Bronchial epithelial cell (primary cell): Measurements from ENCODE around the gene FRZB. TPM values are rescaled to one million over a fixed set of nuclear protein-coding genes. Genes with fewer than 3 reads are reported as not detected.

Source experiments
- DNase-seq: peaks from one replicate; pipeline ENCODE4 v3.0.0-alpha.2; 2010; ENCODE audit warnings: low read depth
- FAIRE-seq: peaks from 2 replicates; lab custom pipeline; 2011; peaks lifted over from hg19 to GRCh38; lab: Jason Lieb, UNC
- H3K27me3 ChIP-seq: 2 replicates; pipeline ENCODE4 v1.5.1; 2011; ENCODE audit warnings: low read length; ENCODE audit not compliant: control insufficient read depth, insufficient read depth
- H3K36me3 ChIP-seq: 2 replicates; pipeline ENCODE4 v1.5.1; 2011; ENCODE audit warnings: low read length; ENCODE audit not compliant: control insufficient read depth, insufficient read depth
- H3K4me3 ChIP-seq: 2 replicates; pipeline ENCODE4 v1.5.1; 2011; ENCODE audit warnings: mild to moderate bottlenecking, low read depth, low read length, control low read depth
- total RNA-seq: library from RNA; depleted of rRNA; stranded (reverse); fragments of >200 nt; gene quantifications from 2 replicates; pipeline ENCODE4 v1.2.1, GENCODE V29; 2014
- TF ChIP-seq, protein P1 (sequence below): IDR thresholded peaks from 2 replicates; pipeline ENCODE4 v1.5.1; 2011; ENCODE audit warnings: mild to moderate bottlenecking, moderate library complexity, low read length, control low read depth, inconsistent platforms; ENCODE audit not compliant: insufficient read depth, severe bottlenecking

FRZB gene
- total RNA-seq, 1 donor from 2014 or later: 0.26 TPM

DNA sequence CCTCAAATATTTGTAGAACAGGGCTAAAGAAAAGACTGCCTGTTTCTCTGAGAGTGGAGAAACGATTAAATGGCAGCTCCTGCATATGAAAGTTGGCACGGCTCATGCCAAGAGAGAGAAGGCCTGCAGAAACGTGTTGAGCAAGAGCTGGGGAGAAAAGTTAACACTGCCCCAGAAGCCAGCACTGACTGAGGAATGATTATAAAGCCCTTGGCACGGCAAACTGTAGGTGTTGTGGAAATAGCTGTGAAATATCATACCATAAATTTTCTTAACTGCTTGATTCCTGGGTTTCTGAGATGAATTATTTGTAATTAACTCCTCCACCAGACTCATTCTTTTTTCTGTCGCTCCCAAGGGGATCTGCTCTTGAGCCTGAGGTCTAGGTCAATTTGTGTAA, 4.3 kb downstream of the FRZB start:
- TF ChIP-seq, protein P1, sequence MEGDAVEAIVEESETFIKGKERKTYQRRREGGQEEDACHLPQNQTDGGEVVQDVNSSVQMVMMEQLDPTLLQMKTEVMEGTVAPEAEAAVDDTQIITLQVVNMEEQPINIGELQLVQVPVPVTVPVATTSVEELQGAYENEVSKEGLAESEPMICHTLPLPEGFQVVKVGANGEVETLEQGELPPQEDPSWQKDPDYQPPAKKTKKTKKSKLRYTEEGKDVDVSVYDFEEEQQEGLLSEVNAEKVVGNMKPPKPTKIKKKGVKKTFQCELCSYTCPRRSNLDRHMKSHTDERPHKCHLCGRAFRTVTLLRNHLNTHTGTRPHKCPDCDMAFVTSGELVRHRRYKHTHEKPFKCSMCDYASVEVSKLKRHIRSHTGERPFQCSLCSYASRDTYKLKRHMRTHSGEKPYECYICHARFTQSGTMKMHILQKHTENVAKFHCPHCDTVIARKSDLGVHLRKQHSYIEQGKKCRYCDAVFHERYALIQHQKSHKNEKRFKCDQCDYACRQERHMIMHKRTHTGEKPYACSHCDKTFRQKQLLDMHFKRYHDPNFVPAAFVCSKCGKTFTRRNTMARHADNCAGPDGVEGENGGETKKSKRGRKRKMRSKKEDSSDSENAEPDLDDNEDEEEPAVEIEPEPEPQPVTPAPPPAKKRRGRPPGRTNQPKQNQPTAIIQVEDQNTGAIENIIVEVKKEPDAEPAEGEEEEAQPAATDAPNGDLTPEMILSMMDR: no peak
- FAIRE-seq: no peak

DNA sequence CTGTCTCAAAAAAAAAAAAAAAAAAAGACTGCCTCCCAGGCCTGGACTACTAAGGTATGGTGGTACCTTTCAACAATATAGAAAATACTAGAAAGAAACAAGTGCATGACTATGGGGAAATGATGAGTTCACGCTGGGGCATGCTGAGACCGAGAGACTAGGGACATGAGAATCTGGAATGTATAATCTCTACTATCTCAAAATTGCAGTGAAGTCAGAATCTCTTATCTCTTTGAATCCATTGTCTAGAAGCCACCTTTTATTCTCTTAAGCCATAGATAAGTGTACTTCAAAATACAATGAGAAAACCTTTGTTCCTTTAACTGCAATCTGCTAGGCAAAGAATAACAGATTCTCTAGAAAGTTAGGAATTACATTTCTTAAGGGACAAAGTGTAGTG, 5.6 kb downstream of the FRZB start:
- no peak for FAIRE-seq
- no peak for DNase-seq
- H3K36me3 ChIP-seq: no peaks in the 10 kb centered on the region

More for the DNA sequence above, 4.3 kb downstream of the FRZB start:
- no peaks in the 10 kb centered on the region for H3K36me3 ChIP-seq
- peaks cover 7% of the 10 kb centered on the region for H3K27me3 ChIP-seq
- no peak overlapping the region for H3K4me3 ChIP-seq
- no peak for DNase-seq

DNA sequence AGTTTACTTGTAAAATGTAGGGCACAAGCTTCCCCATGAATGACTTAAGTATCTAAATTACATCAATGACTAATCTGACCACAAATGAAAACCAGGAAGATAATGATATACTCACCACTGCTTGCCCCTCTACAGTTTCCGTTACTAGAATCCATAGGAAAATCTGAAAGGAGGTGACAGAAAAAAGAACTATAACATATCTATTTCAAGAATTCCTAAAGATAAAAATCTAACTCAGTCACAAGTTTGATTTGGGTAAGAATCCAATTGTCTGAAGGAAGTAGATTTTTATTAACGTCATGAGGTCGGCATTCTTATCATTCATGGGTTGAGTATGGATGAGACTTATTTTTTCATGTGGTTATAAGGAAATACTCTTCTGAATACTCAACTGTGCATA, 7.8 kb downstream of the FRZB start:
- Histone ChIP-seq H3K27me3 (no peaks in the 10 kb centered on the region), H3K4me3 (no peak overlapping the region), H3K36me3 (no peaks in the 10 kb centered on the region)
- no peak for FAIRE-seq
- TF ChIP-seq, protein P1: no peak
- no peak for DNase-seq

More for the DNA sequence above, 5.6 kb downstream of the FRZB start:
- Histone ChIP-seq H3K4me3 (no peak overlapping the region), H3K27me3 (peaks cover 1% of the 10 kb centered on the region)
- TF ChIP-seq, protein P1: no peak

DNA sequence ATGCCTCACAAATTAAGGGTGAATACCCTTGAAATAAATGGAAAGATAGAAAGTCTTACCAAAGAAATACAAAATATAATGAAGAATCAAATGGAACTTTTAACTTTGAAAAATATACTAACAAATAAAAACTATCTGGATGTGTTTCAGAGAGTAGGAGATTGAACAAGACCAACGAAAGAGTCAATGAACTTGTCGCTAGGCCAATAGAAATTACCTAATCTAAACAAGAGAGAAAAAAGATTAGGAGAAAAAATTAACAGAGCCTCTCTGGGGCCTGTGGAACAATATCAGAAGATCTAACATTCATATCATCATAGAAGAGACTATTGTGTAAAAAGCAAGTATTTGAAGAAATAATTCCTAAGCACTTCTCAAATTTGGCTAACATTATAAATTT, 11.1 kb downstream of the FRZB start:
- H3K4me3 ChIP-seq: no peak overlapping the region
- DNase-seq (no peak), FAIRE-seq (no peak)
- H3K27me3 ChIP-seq: no peaks in the 10 kb centered on the region
- no peaks in the 10 kb centered on the region for H3K36me3 ChIP-seq
- TF ChIP-seq, protein P1: no peak

DNA sequence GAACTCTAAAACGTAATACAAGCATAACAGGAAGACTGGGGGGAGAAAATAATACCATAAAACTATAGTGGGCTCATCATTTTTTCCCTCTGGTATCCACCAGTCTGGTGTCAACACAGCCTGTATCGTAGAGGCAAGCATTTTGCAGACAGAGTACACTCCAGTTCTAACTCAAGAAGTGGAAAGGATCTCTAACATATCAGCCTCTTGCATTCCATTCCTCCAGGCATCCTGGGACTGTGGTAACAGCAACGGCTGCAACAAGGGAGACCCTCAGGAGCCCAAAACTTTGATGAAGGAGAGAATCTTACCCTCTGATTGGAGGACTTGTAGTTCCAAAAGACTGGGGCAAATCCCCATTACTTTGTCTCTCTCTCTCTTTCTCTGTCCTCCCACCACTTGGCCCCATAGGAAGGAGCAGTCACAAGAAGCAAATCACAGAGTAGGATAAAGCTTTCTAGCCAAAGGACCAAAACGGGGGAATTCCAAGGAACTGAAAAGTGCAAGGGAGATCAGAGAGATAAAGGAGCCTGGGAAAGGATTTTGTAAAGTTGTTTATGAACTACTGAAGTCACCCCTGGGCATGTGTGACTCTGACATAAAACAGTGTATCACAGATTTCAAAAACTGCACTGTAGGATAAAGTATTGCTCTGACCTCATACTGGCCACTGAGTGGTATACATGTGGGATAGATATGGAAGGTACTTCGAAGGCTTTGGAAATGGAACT, 11.9 kb downstream of the FRZB start:
- FAIRE-seq: no peak
- Histone ChIP-seq H3K27me3 (no peaks in the 10 kb centered on the region), H3K36me3 (no peaks in the 10 kb centered on the region), H3K4me3 (no peak overlapping the region)
- DNase-seq: no peak
- TF ChIP-seq, protein P1: no peak

DNA sequence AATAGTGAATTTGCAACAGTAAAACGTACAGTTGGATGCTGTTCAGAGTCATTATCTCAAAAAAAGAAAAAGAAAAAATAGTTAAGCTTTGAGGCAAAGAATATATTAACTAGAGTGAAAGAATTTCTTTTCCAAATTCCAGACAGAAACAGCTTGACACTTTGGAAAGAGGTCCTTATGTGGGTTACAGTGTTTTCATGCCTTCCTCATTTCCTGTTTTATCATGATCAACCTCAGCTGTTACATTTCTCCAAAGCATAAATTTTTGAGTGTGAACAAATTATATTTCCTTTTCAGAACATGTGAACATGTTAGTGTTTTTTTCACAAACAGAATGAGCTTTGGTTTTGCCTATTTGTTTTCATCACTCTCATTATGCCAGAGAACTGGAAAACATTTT, 13.6 kb downstream of the FRZB start:
- DNase-seq (no peak), FAIRE-seq (no peak)
- Histone ChIP-seq H3K27me3 (no peaks in the 10 kb centered on the region), H3K36me3 (no peaks in the 10 kb centered on the region), H3K4me3 (no peak overlapping the region)
- TF ChIP-seq, protein P1: no peak
